Nephron (organoid): ENCODE data around the gene MAPKAP1.

Source experiments
- H3K27ac Mint-ChIP-seq, 3 experiments: 2 replicates each; pipeline ENCODE4 v1.8.0; 2020; ENCODE audit warnings: mixed read lengths in 3 of 3, mild to moderate bottlenecking in 2 of 3, moderate library complexity in 1 of 3
- H3K27me3 Mint-ChIP-seq: 2 replicates; pipeline ENCODE4 v1.8.0; 2021; ENCODE audit warnings: low read depth, mild to moderate bottlenecking, moderate library complexity, mixed read lengths
- H3K36me3 Mint-ChIP-seq: 2 replicates; pipeline ENCODE4 v1.8.0; 2020; ENCODE audit warnings: low read depth, mixed read lengths
- H3K4me1 Mint-ChIP-seq: 2 replicates; pipeline ENCODE4 v1.8.0; 2020; ENCODE audit warnings: mixed read lengths
- H3K4me3 Mint-ChIP-seq, 3 experiments: 2 replicates each; pipeline ENCODE4 v1.8.0; 2020; ENCODE audit warnings: mild to moderate bottlenecking in 3 of 3, mixed read lengths in 3 of 3, moderate library complexity in 2 of 3
- H3K9me3 Mint-ChIP-seq: 2 replicates; pipeline ENCODE4 v1.8.0; 2020; ENCODE audit warnings: mixed read lengths
- TF ChIP-seq, protein P1 (sequence below), 3 experiments: fragments of 200-600 bp; sonication (generic); IDR thresholded peaks; one replicate each; pipeline ENCODE4 v1.5.0; 2021; ENCODE audit warnings: antibody characterized with exemption in 3 of 3; ENCODE audit not compliant: unreplicated experiment in 3 of 3

The MAPKAP1 gene

GRCh38 chr9:125744616-125745015 lies 37.6 kb upstream of the MAPKAP1 start:
- Mint-ChIP-seq H3K9me3 (no peaks in the 10 kb centered on the region), H3K36me3 (peaks cover 9% of the 10 kb centered on the region), H3K27ac (peak overlapping the region in 2 of 3 experiments; percentile 85 to 90), H3K4me3 (peak overlapping the region; percentile 88 to 94 (median 91)), H3K4me1 (peaks cover 26% of the 10 kb centered on the region), H3K27me3 (peaks cover 34% of the 10 kb centered on the region)
- TF ChIP-seq, protein P1, sequence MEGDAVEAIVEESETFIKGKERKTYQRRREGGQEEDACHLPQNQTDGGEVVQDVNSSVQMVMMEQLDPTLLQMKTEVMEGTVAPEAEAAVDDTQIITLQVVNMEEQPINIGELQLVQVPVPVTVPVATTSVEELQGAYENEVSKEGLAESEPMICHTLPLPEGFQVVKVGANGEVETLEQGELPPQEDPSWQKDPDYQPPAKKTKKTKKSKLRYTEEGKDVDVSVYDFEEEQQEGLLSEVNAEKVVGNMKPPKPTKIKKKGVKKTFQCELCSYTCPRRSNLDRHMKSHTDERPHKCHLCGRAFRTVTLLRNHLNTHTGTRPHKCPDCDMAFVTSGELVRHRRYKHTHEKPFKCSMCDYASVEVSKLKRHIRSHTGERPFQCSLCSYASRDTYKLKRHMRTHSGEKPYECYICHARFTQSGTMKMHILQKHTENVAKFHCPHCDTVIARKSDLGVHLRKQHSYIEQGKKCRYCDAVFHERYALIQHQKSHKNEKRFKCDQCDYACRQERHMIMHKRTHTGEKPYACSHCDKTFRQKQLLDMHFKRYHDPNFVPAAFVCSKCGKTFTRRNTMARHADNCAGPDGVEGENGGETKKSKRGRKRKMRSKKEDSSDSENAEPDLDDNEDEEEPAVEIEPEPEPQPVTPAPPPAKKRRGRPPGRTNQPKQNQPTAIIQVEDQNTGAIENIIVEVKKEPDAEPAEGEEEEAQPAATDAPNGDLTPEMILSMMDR (IDR thresholded peaks at IDR 0.05; ENCODE audit: unreplicated experiment in 3 of 3): no peak

DNA sequence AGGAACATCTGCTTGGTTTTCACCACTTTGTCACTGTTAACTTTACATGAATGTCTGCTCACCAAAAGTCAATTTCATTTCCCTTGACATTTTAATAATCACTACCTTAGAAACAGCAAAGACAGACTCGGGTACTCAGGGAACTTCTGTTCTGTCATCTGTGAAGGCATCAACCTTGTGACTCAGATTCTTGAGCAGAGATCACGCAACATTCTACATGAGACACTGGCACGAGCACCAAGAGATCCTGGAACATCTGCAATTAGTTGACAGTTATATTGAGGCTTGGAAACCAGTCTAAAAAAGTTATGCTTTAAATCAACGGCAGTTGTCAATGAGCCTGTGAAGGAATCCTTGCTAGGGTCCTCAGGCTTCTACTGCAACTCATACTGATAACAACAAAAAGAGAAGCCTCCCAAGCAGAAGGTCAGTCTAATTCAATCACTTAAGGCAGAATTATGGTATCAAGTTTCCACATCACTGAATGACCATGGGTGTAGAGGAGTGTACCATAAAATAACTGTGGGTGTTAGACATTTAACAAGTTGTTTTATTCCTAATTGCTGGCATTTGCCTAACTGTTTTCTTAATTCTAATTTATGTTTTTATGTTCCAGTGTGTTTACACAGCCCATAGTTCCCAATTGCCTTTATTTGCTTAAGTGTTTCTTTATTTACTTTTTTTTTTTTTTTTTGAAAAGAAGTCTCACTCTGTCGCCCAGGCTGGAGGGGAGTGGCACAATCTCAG lies 36.8 kb upstream of the MAPKAP1 start:
- Mint-ChIP-seq H3K27ac (no peak overlapping the region), H3K4me1 (peaks cover 19% of the 10 kb centered on the region), H3K4me3 (no peak overlapping the region), H3K9me3 (no peaks in the 10 kb centered on the region), H3K27me3 (peaks cover 26% of the 10 kb centered on the region), H3K36me3 (peaks cover 2% of the 10 kb centered on the region)
- TF ChIP-seq, protein P1 (IDR thresholded peaks at IDR 0.05; ENCODE audit: unreplicated experiment in 3 of 3): no peak

DNA sequence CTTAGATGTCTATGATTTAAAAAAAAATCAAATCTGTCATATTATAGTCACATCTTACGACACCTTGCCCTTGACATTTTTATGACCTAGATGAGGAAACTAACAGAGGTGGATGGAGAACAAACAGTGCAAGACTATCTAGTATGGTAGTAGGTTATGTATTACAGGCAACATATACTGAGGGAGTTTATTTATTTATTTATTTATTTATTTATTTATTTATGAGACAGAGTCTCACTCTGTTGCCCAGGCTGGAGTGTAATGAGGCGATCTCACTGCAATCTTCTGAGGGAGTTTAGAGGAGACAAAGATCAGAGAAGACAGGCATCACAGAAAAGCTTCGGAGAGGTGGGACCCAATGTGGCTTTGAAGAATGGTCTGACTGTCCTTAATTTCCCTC lies 35.6 kb upstream of the MAPKAP1 start:
- peaks cover 13% of the 10 kb centered on the region for H3K4me1 Mint-ChIP-seq
- TF ChIP-seq, protein P1 (IDR thresholded peaks at IDR 0.05; ENCODE audit: unreplicated experiment in 3 of 3): no peak
- no peak overlapping the region for H3K4me3 Mint-ChIP-seq
- H3K9me3 Mint-ChIP-seq: peaks cover 2% of the 10 kb centered on the region
- no peak overlapping the region for H3K27ac Mint-ChIP-seq
- peaks cover 23% of the 10 kb centered on the region for H3K27me3 Mint-ChIP-seq
- no peaks in the 10 kb centered on the region for H3K36me3 Mint-ChIP-seq

- H3K4me3 Mint-ChIP-seq: no peak overlapping the region
- TF ChIP-seq, protein P1 (IDR thresholded peaks at IDR 0.05; ENCODE audit: unreplicated experiment in 3 of 3): no peak
These were observed 32.4 kb upstream of the MAPKAP1 start for GRCh38 chr9:125739436-125739835.

GRCh38 chr9:125732562-125732961 lies 25.6 kb upstream of the MAPKAP1 start:
- Mint-ChIP-seq H3K4me1 (no peaks in the 10 kb centered on the region), H3K27me3 (peaks cover 31% of the 10 kb centered on the region), H3K36me3 (no peaks in the 10 kb centered on the region), H3K27ac (no peak overlapping the region), H3K4me3 (no peak overlapping the region), H3K9me3 (no peaks in the 10 kb centered on the region)
- TF ChIP-seq, protein P1 (IDR thresholded peaks at IDR 0.05; ENCODE audit: unreplicated experiment in 3 of 3): no peak

More at GRCh38 chr9:125739436-125739835, 32.4 kb upstream of the MAPKAP1 start:
- H3K27me3 Mint-ChIP-seq: peaks cover 22% of the 10 kb centered on the region
- H3K4me1 Mint-ChIP-seq: no peaks in the 10 kb centered on the region
- H3K27ac Mint-ChIP-seq: no peak overlapping the region
- peaks cover 2% of the 10 kb centered on the region for H3K9me3 Mint-ChIP-seq
- H3K36me3 Mint-ChIP-seq: no peaks in the 10 kb centered on the region

DNA sequence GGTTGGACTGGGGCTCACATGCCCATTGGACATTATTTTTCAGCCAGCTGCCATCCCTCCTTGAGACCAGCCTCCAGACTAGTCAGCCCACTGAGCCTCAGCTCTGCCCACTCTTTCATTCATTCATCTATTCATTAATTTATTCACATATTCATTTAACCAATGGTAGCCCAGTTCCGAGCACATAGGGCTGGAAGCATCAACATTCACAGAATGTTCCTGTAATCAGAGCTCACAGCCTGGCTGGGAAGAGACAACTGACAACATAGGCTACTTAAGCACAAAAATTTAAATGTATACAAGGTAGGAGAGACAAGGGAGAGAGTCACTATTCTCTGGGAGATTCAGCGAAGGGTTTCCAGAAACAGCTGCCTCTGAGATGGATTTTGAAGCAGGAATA lies 23.2 kb upstream of the MAPKAP1 start:
- no peak overlapping the region for H3K4me3 Mint-ChIP-seq

More for the DNA sequence above, 23.2 kb upstream of the MAPKAP1 start:
- no peaks in the 10 kb centered on the region for H3K36me3 Mint-ChIP-seq
- peaks cover 21% of the 10 kb centered on the region for H3K27me3 Mint-ChIP-seq
- TF ChIP-seq, protein P1 (IDR thresholded peaks at IDR 0.05; ENCODE audit: unreplicated experiment in 3 of 3): no peak
- no peaks in the 10 kb centered on the region for H3K9me3 Mint-ChIP-seq
- H3K27ac Mint-ChIP-seq: no peak overlapping the region
- H3K4me1 Mint-ChIP-seq: no peaks in the 10 kb centered on the region
